Progenitor cell of endocrine pancreas (in vitro differentiated cells): ENCODE data around the gene PNPO. TPM values are rescaled to one million over a fixed set of nuclear protein-coding genes. Genes with fewer than 3 reads are reported as not detected.

Source experiments
- DNase-seq: peaks from one replicate; pipeline ENCODE4 v3.0.0; 2021; ENCODE audit warnings: low spot score; ENCODE audit not compliant: unreplicated experiment
- H3K27ac Mint-ChIP-seq: 2 replicates; pipeline ENCODE4 v1.8.0; 2021; ENCODE audit warnings: mild to moderate bottlenecking, moderate library complexity, mixed read lengths
- H3K27me3 Mint-ChIP-seq: 2 replicates; pipeline ENCODE4 v1.8.0; 2021; ENCODE audit warnings: mixed read lengths
- H3K36me3 Mint-ChIP-seq: 2 replicates; pipeline ENCODE4 v1.8.0; 2022; ENCODE audit warnings: mixed read lengths; ENCODE audit not compliant: insufficient read depth
- H3K4me1 Mint-ChIP-seq: 2 replicates; pipeline ENCODE4 v1.8.0; 2021; ENCODE audit warnings: low read depth, mixed read lengths
- H3K4me3 Mint-ChIP-seq: 2 replicates; pipeline ENCODE4 v1.8.0; 2021; ENCODE audit warnings: low read depth, mild to moderate bottlenecking, moderate library complexity, mixed read lengths
- H3K9me3 Mint-ChIP-seq: 2 replicates; pipeline ENCODE4 v1.8.0; 2021; ENCODE audit warnings: low read depth, mixed read lengths
- CTCF ChIP-seq: fragments of 200-600 bp; sonication (generic); IDR thresholded peaks from one replicate; pipeline ENCODE4 v1.5.0; 2021; ENCODE audit warnings: antibody characterized with exemption, mild to moderate bottlenecking; ENCODE audit not compliant: unreplicated experiment
- total RNA-seq: library from RNA; stranded (reverse); gene quantifications from 2 replicates; pipeline ENCODE4 v1.2.1, GENCODE V29; 2021

The PNPO gene
- total RNA-seq, 1 donor from 2014 or later = 12.2 TPM

GRCh38 chr17:47962901-47963300, 21.5 kb downstream of the PNPO start:
- Mint-ChIP-seq H3K4me1 (peaks cover 27% of the 10 kb centered on the region), H3K4me3 (no peak overlapping the region), H3K27me3 (no peaks in the 10 kb centered on the region), H3K36me3 (no peaks in the 10 kb centered on the region), H3K9me3 (no peaks in the 10 kb centered on the region), H3K27ac (no peak overlapping the region)
- no peak for DNase-seq
- TF ChIP-seq CTCF = no peak

- Mint-ChIP-seq H3K27me3 (no peaks in the 10 kb centered on the region), H3K27ac (no peak overlapping the region)
Observed at GRCh38 chr17:47964856-47965255, 23.5 kb downstream of the PNPO start.

GRCh38 chr17:47966079-47966519, 24.7 kb downstream of the PNPO start:
- H3K4me3 Mint-ChIP-seq = no peak overlapping the region
- H3K27ac Mint-ChIP-seq = peak overlapping the region; percentile 76
- H3K4me1 Mint-ChIP-seq = peaks cover 12% of the 10 kb centered on the region
- TF ChIP-seq CTCF = no peak
- DNase-seq = no peak
- H3K9me3 Mint-ChIP-seq = no peaks in the 10 kb centered on the region
- no peaks in the 10 kb centered on the region for H3K27me3 Mint-ChIP-seq
- no peaks in the 10 kb centered on the region for H3K36me3 Mint-ChIP-seq

More at GRCh38 chr17:47964856-47965255, 23.5 kb downstream of the PNPO start:
- no peak for DNase-seq
- Mint-ChIP-seq H3K36me3 (no peaks in the 10 kb centered on the region), H3K4me3 (no peak overlapping the region), H3K4me1 (peaks cover 12% of the 10 kb centered on the region), H3K9me3 (no peaks in the 10 kb centered on the region)
- TF ChIP-seq CTCF = no peak

- Mint-ChIP-seq H3K36me3 (no peaks in the 10 kb centered on the region), H3K4me1 (peaks cover 12% of the 10 kb centered on the region), H3K9me3 (no peaks in the 10 kb centered on the region), H3K27ac (no peak overlapping the region), H3K4me3 (no peak overlapping the region), H3K27me3 (no peaks in the 10 kb centered on the region)
- no peak for DNase-seq
- no peak for TF ChIP-seq CTCF
Observed at GRCh38 chr17:47967607-47968252, 26.4 kb downstream of the PNPO start.

GRCh38 chr17:47968836-47969235, 27.5 kb downstream of the PNPO start:
- Mint-ChIP-seq H3K9me3 (no peaks in the 10 kb centered on the region), H3K4me3 (no peak overlapping the region), H3K27ac (no peak overlapping the region), H3K27me3 (no peaks in the 10 kb centered on the region), H3K36me3 (peaks cover 1% of the 10 kb centered on the region), H3K4me1 (peaks cover 12% of the 10 kb centered on the region)
- TF ChIP-seq CTCF = no peak
- no peak for DNase-seq
